Left colon (tissue), 2 donors: ENCODE measurements around the gene AMFR. TPM values are rescaled to one million over a fixed set of nuclear protein-coding genes. Genes with fewer than 3 reads are reported as not detected.
A peak's percentile ranks its signal among the peaks of the same experiment; 100 is the strongest.

Experiments
- ATAC-seq: fragments of 200-7000 bp; cut with Tn5 transposase; one replicate; pipeline ENCODE4 v1.9.1; 2020; ENCODE audit warnings: mild to moderate bottlenecking, moderate library complexity
- DNase-seq, 2 donors: peaks; one replicate each; pipeline ENCODE4 v3.0.0-alpha.2; 2020
- intact Hi-C, 2 donors: fragments of 100-400 bp; cut with DNase I in 1 of 2; cut with micrococcal nuclease in 1 of 2; formaldehyde crosslinking; loops; one replicate each; pipeline versions ENCODE4 v1.11.2 to v1.14.0; 2022; cut with DNase I, micrococcal nuclease
- total RNA-seq, 2 donors: library from RNA; stranded (reverse); fragmentation: NEBNext Ultra II Directional; extraction: Animal tissue kit (Norgen Biotek cat#: 25700); gene quantifications; one replicate each; pipeline ENCODE4 v1.2.1, GENCODE V29; 2021
- donor health status: DM: no; HTN: no; CAD: no.
- donor health status: DM: yes; HTN: yes; CAD: no.

AMFR gene
- total RNA-seq, 2 donors from 2014 or later, result 87.2 to 111 TPM

- no peak for ATAC-seq
- intact Hi-C loops, result no loop called here
- no peak for DNase-seq
Observed at GRCh38 chr16:56325956-56326355, 99.4 kb downstream of the AMFR start.

GRCh38 chr16:56324406-56324805, 100.9 kb downstream of the AMFR start:
- DNase-seq, result no peak
- ATAC-seq, result no peak
- intact Hi-C loops, result no loop called here

- intact Hi-C loops, result no loop called here
- ATAC-seq (no peak), DNase-seq (no peak)
Observed at GRCh38 chr16:56321571-56321970, 103.8 kb downstream of the AMFR start.

- intact Hi-C loops, result no loop called here
- no peak for DNase-seq
- no peak for ATAC-seq
Observed at GRCh38 chr16:56320811-56321558, 104.4 kb downstream of the AMFR start.

GRCh38 chr16:56320056-56320455, 105.3 kb downstream of the AMFR start:
- no peak for DNase-seq
- ATAC-seq, result no peak
- intact Hi-C loops, result no loop called here

GRCh38 chr16:56319376-56319775, 106.0 kb downstream of the AMFR start:
- no peak for ATAC-seq
- no peak for DNase-seq
- intact Hi-C loops, result loop anchor here (10.0 kb wide), 2 partner anchors 275 to 375 kb away; no protein-coding TSS in a partner anchor

- no peak for ATAC-seq
- intact Hi-C loops, result loop anchor here (10.0 kb wide), 2 partner anchors 274 to 374 kb away; no protein-coding TSS in a partner anchor
- DNase-seq, result no peak
Observed at GRCh38 chr16:56318827-56319140, 106.6 kb downstream of the AMFR start.

- peak; percentile 98 for ATAC-seq
- intact Hi-C loops, result loop anchor here (10.0 kb wide), 2 partner anchors 273 to 373 kb away; no protein-coding TSS in a partner anchor
- DNase-seq, result peak; percentile 61 to 77
Observed at GRCh38 chr16:56317998-56318826, 107.1 kb downstream of the AMFR start.

- intact Hi-C loops, result loop anchor here (10.0 kb wide), 2 partner anchors 272 to 372 kb away; no protein-coding TSS in a partner anchor
- DNase-seq (no peak), ATAC-seq (no peak)
Observed at GRCh38 chr16:56316545-56316944, 108.8 kb downstream of the AMFR start.

GRCh38 chr16:56315955-56316354, 109.4 kb downstream of the AMFR start:
- no peak for DNase-seq
- no peak for ATAC-seq
- intact Hi-C loops, result loop anchor here (2.0 to 10.0 kb wide), 3 partner anchors 271 to 373 kb away; no protein-coding TSS in a partner anchor

GRCh38 chr16:56314244-56314850, 111.0 kb downstream of the AMFR start:
- DNase-seq (no peak), ATAC-seq (no peak)
- intact Hi-C loops, result loop anchor here (2.0 to 10.0 kb wide), 3 partner anchors 270 to 372 kb away; no protein-coding TSS in a partner anchor

GRCh38 chr16:56312556-56312955, 112.8 kb downstream of the AMFR start:
- intact Hi-C loops, result loop anchor here (10.0 kb wide), 2 partner anchors 268 to 368 kb away; no protein-coding TSS in a partner anchor
- DNase-seq (no peak), ATAC-seq (no peak)

GRCh38 chr16:56312028-56312300, 113.4 kb downstream of the AMFR start:
- ATAC-seq, result no peak
- intact Hi-C loops, result loop anchor here (10.0 kb wide), 2 partner anchors 267 to 367 kb away; no protein-coding TSS in a partner anchor
- no peak for DNase-seq

Other genes starting within 250 kb of the AMFR start
- gene GNAO1, start 234.1 kb downstream of the AMFR start, total RNA-seq, result 10 to 100 TPM in 1 of 2 donors, 1 to 10 TPM in 1; 3.6 to 14.1 TPM
- 10 to 100 TPM; 68.5 to 77.9 TPM for gene NUDT21, start 25.8 kb upstream of the AMFR start, total RNA-seq
- gene OGFOD1, start 26.0 kb upstream of the AMFR start, total RNA-seq, result 10 to 100 TPM; 15.9 to 16.5 TPM
- 10 to 100 TPM; 34.2 to 36.2 TPM for gene BBS2, start 94.5 kb upstream of the AMFR start, total RNA-seq
- gene MT4, start 139.5 kb upstream of the AMFR start, total RNA-seq, result not detected
- gene MT3, start 164.0 kb upstream of the AMFR start, total RNA-seq, result 1 to 10 TPM; 1.5 to 1.8 TPM
- gene MT2A, start 183.0 kb upstream of the AMFR start, total RNA-seq, result 100 to 1,000 TPM in 1 of 2 donors, 10 to 100 TPM in 1; 78.4 to 287 TPM
- gene MT1E, start 200.2 kb upstream of the AMFR start, total RNA-seq, result 100 to 1,000 TPM in 1 of 2 donors, 10 to 100 TPM in 1; 64.7 to 240 TPM
- gene MT1M, start 207.1 kb upstream of the AMFR start, total RNA-seq, result 10 to 100 TPM in 1 of 2 donors, 1 to 10 TPM in 1; 5.1 to 60.6 TPM
- gene MT1A, start 213.1 kb upstream of the AMFR start, total RNA-seq, result 1 to 10 TPM; 4.7 to 5.1 TPM
- gene MT1B, start 226.3 kb upstream of the AMFR start, total RNA-seq, result not detected
- gene MT1F, start 232.4 kb upstream of the AMFR start, total RNA-seq, result 10 to 100 TPM in 1 of 2 donors, 1 to 10 TPM in 1; 9.0 to 71.2 TPM
- 100 to 1,000 TPM in 1 of 2 donors, 10 to 100 TPM in 1; 22.4 to 484 TPM for gene MT1G, start 242.5 kb upstream of the AMFR start, total RNA-seq
- gene MT1H, start 244.3 kb upstream of the AMFR start, total RNA-seq, result 10 to 100 TPM in 1 of 2 donors, 1 to 10 TPM in 1; 3.3 to 80.9 TPM